T-cell (primary cell): Measurements from ENCODE around the gene P4HTM. TPM values are rescaled to one million over a fixed set of nuclear protein-coding genes. Genes with fewer than 3 reads are reported as not detected.

Experiments
- ATAC-seq, 4 experiments: fragments of 200-7000 bp in 3 of 4; fragments of 150-1000 bp in 1 of 4; cut with Tn5 transposase; replicated peaks in 1 of 4; 1 replicate in 3 of 4; 2 replicates in 1 of 4; pipeline ENCODE4 v1.10.0; 2021; ENCODE audit warnings: moderate library complexity in 3 of 4, mild to moderate bottlenecking in 2 of 4, moderate number of reproducible peaks in 1 of 4
- CTCF ChIA-PET, 2 donors: fragments of 300-600 bp; sonication (Branson Sonifier 250); formaldehyde crosslinking; loops; one replicate each; lab custom pipeline; 2022; ENCODE audit warnings: antibody characterized with exemption in 2 of 2; lab: Charles Lee
- POLR2A ChIA-PET, 2 donors: fragments of 300-600 bp; sonication (Branson Sonifier 250); formaldehyde crosslinking; loops; one replicate each; lab custom pipeline; 2022; ENCODE audit warnings: antibody characterized with exemption in 2 of 2; lab: Charles Lee
- DNase-seq, 35 experiments: peaks; one replicate each; pipeline versions ENCODE4 v3.0.0 to v3.0.0-alpha.2; 2013 to 2023
- H3K27ac ChIP-seq: one replicate; pipeline ENCODE4 v1.5.1; 2013; ENCODE audit warnings: low read length
- H3K27me3 ChIP-seq, 2 experiments: replicated peaks in 1 of 2; 1 replicate in 1 of 2; 2 replicates in 1 of 2; pipeline versions ENCODE4 v1.6.1 to v1.7.0; 2013; ENCODE audit warnings: low read length in 1 of 2, mixed read lengths in 1 of 2; ENCODE audit not compliant: control insufficient read depth in 2 of 2, insufficient read depth in 2 of 2; ENCODE audit errors: extremely low read depth in 1 of 2
- H3K36me3 ChIP-seq, 2 donors: 1 replicate in 1 of 2; 2 replicates in 1 of 2; pipeline versions ENCODE4 v1.6.1 to v1.7.0; 2013; ENCODE audit warnings: low read length in 1 of 2; ENCODE audit not compliant: control insufficient read depth in 2 of 2, insufficient read depth in 1 of 2; ENCODE audit errors: extremely low read depth in 1 of 2
- H3K4me1 ChIP-seq, 2 experiments: 1 replicate in 1 of 2; 2 replicates in 1 of 2; pipeline versions ENCODE4 v1.6.1 to v1.7.0; 2013; ENCODE audit warnings: low read length in 2 of 2, mixed read lengths in 1 of 2; ENCODE audit not compliant: insufficient read depth in 2 of 2, control insufficient read depth in 1 of 2; ENCODE audit errors: extremely low read depth in 1 of 2
- H3K4me3 ChIP-seq, 2 donors: 1 replicate in 1 of 2; 2 replicates in 1 of 2; pipeline versions ENCODE4 v1.5.1 to v1.7.0; 2013; ENCODE audit warnings: mild to moderate bottlenecking in 2 of 2, low read length in 1 of 2, moderate library complexity in 1 of 2; ENCODE audit not compliant: control insufficient read depth in 1 of 2; ENCODE audit errors: extremely low read depth in 1 of 2
- H3K9me3 ChIP-seq: 2 replicates; pipeline ENCODE4 v1.7.0; 2013
- H3K27ac Mint-ChIP-seq, 2 donors: one replicate each; pipeline ENCODE4 v1.8.0; 2020 to 2021; ENCODE audit warnings: mild to moderate bottlenecking in 2 of 2, mixed read lengths in 2 of 2
- H3K27me3 Mint-ChIP-seq, 2 donors: one replicate each; pipeline ENCODE4 v1.8.0; 2021 to 2022; ENCODE audit warnings: mixed read lengths in 2 of 2
- H3K36me3 Mint-ChIP-seq: one replicate; pipeline ENCODE4 v1.8.0; 2021; ENCODE audit warnings: mixed read lengths
- H3K4me1 Mint-ChIP-seq, 3 donors: one replicate each; pipeline ENCODE4 v1.8.0; 2020 to 2022; ENCODE audit warnings: mixed read lengths in 3 of 3, mild to moderate bottlenecking in 1 of 3
- H3K4me3 Mint-ChIP-seq, 3 donors: one replicate each; pipeline ENCODE4 v1.8.0; 2020 to 2022; ENCODE audit warnings: mild to moderate bottlenecking in 3 of 3, mixed read lengths in 3 of 3, moderate library complexity in 3 of 3
- H3K9me3 Mint-ChIP-seq, 3 donors: one replicate each; pipeline ENCODE4 v1.8.0; 2020 to 2022; ENCODE audit warnings: mixed read lengths in 3 of 3
- WGBS: methylation state at CpG from one replicate; pipeline ENCODE4 v1.1.5; 2013; ENCODE audit warnings: missing lambda C conversion rate; ENCODE audit not compliant: insufficient coverage; 5-methylcytosine and 5-hydroxymethylcytosine counted together
- total RNA-seq, 35 experiments: library from RNA in 6 of 35; stranded (reverse) in 6 of 35; fragments of 120-200 nt in 1 of 35; gene quantifications; one replicate each; pipeline versions ENCODE4 v1.2.1 to v1.2.4 and lab custom pipeline; 2013 to 2026

The P4HTM gene
- total RNA-seq, 5 donors from 2014 or later (not counting 1 experiment from before 2014, with no cell fraction given), result 40.4 to 79.0 (median 73.6) TPM

DNA sequence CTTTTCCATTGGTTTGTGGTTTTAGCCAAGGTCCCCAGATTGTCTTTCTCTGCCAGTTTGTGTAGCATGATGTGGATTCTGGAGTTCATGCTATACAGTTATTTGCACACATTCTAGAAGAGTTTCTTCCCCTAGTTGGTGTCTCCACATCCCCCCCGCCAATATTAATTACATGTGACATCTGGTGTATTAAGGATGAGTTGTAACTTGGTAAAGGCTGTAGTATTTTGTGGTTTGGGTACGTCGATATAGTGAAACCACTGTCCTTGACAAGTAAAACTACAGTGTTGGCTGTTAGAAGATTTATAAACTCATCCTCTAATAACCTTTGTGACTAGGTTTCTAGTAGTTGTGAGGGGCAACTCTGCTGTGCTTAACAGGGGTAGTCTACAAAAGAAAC is 23.7 kb upstream of the P4HTM start:
- no peak for DNase-seq
- H3K9me3 Mint-ChIP-seq, result no peaks in the 10 kb centered on the region
- peaks cover 0 to 5% of the 10 kb centered on the region in 2 experiments for H3K4me1 ChIP-seq
- H3K4me3 ChIP-seq, result no peak overlapping the region
- no peak overlapping the region for H3K4me3 Mint-ChIP-seq
- no peaks in the 10 kb centered on the region for H3K9me3 ChIP-seq
- H3K36me3 ChIP-seq, result peaks cover 20 to 55% of the 10 kb centered on the region in 2 donors
- no peak for ATAC-seq
- no peaks in the 10 kb centered on the region for H3K27me3 ChIP-seq
- CTCF ChIA-PET, result no interaction called here
- peaks cover 7 to 17% (median 9%) of the 10 kb centered on the region in 3 donors for H3K4me1 Mint-ChIP-seq
- H3K36me3 Mint-ChIP-seq, result peaks cover 51% of the 10 kb centered on the region
- H3K27me3 Mint-ChIP-seq, result no peaks in the 10 kb centered on the region
- H3K27ac Mint-ChIP-seq, result peak overlapping the region; percentile 20 to 58
- POLR2A ChIA-PET, result no interaction called here
- peak overlapping the region; percentile 9 for H3K27ac ChIP-seq
- WGBS, result no CpG with 5 or more reads among the region's 3 CpGs

- ChIA-PET CTCF (no interaction called here), POLR2A (interaction anchor here in 1 of 2 donors (0.5 kb wide), 2 partner anchors 47 to 53 kb away, joined by 3 to 6 read pairs; no protein-coding TSS in a partner anchor)
- no peaks in the 10 kb centered on the region for H3K27me3 Mint-ChIP-seq
- H3K36me3 ChIP-seq, result peaks cover 20 to 60% of the 10 kb centered on the region in 2 donors
- WGBS, result 85% methylated on average over 6 of the region's 7 CpGs
- no peaks in the 10 kb centered on the region for H3K27me3 ChIP-seq
- peak overlapping the region; percentile 58 to 75 for H3K27ac Mint-ChIP-seq
- no peak overlapping the region for H3K4me3 ChIP-seq
- DNase-seq, result no peak
- H3K36me3 Mint-ChIP-seq, result peaks cover 51% of the 10 kb centered on the region
- H3K4me1 Mint-ChIP-seq, result peaks cover 7 to 15% (median 9%) of the 10 kb centered on the region in 3 donors
- H3K4me1 ChIP-seq, result peaks cover 0 to 5% of the 10 kb centered on the region in 2 experiments
- H3K9me3 ChIP-seq, result no peaks in the 10 kb centered on the region
- ATAC-seq, result peak in 1 of 4 experiments; percentile 35
- H3K9me3 Mint-ChIP-seq, result no peaks in the 10 kb centered on the region
- peak overlapping the region; percentile 23 for H3K27ac ChIP-seq
- H3K4me3 Mint-ChIP-seq, result no peak overlapping the region
Observed at GRCh38 chr3:48966876-48967361, 23.1 kb upstream of the P4HTM start.

GRCh38 chr3:48970586-48970985 is 19.5 kb upstream of the P4HTM start:
- H3K27me3 ChIP-seq, result no peaks in the 10 kb centered on the region
- peaks cover 3 to 15% (median 9%) of the 10 kb centered on the region in 3 donors for H3K4me1 Mint-ChIP-seq
- H3K27ac Mint-ChIP-seq, result no peak overlapping the region
- DNase-seq, result no peak
- ChIA-PET CTCF (interaction anchor here in 1 of 2 donors (0.9 kb wide), 1 partner anchor 10 kb away, joined by 3 read pairs; no protein-coding TSS in a partner anchor), POLR2A (no interaction called here)
- H3K4me1 ChIP-seq, result peaks cover 0 to 5% of the 10 kb centered on the region in 2 experiments
- ATAC-seq, result no peak
- no peaks in the 10 kb centered on the region for H3K9me3 Mint-ChIP-seq
- peaks cover 17 to 76% of the 10 kb centered on the region in 2 donors for H3K36me3 ChIP-seq
- WGBS, result 100% methylated on average over 3 of the region's 6 CpGs
- H3K4me3 Mint-ChIP-seq, result no peak overlapping the region
- H3K27me3 Mint-ChIP-seq, result no peaks in the 10 kb centered on the region
- peaks cover 53% of the 10 kb centered on the region for H3K36me3 Mint-ChIP-seq
- no peaks in the 10 kb centered on the region for H3K9me3 ChIP-seq
- H3K4me3 ChIP-seq, result no peak overlapping the region
- no peak overlapping the region for H3K27ac ChIP-seq

DNA sequence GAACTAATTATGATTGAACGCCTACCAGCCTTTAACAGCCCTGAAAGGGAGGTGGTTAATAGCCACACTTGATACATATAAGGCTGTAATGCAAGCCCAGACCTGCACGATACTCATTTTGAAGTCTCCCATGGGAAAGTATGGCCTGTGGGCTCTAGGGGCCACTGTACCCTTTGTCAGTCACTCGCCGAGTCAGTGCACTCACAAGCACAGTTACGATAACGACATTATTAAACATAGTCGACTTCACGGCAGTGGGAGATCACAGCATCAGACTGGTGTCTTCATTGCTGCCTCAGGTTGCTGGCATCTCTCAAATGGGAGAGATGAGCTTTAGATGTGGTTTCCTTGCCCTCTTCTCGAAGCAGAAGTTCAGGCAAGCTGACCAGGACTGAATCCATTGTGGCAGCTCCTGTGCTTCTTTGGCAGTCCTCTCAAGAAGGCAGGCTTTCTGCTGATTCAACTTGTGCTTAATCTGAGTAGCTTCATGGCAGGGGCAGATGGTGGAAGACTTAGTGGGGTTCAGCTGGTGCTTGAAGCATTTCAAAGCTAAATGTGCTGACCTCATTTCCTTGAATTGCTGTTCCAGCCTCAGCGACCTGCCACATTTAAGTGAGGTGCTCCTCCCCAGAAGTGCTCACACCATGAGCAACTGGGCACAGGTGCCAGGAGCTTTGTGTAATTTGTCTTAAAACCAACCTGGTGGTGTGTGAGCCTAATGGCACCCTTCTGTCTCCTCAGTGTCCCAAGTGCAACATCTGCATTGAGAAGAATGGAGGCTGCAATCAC is 15.8 kb upstream of the P4HTM start:
- no peak overlapping the region for H3K27ac Mint-ChIP-seq
- WGBS, result 87% methylated on average over 5 of the region's 10 CpGs
- Histone ChIP-seq H3K27ac (no peak overlapping the region), H3K27me3 (no peaks in the 10 kb centered on the region), H3K4me1 (no peaks in the 10 kb centered on the region), H3K9me3 (no peaks in the 10 kb centered on the region), H3K4me3 (no peak overlapping the region), H3K36me3 (peaks cover 9 to 81% of the 10 kb centered on the region in 2 donors)
- H3K36me3 Mint-ChIP-seq, result peaks cover 51% of the 10 kb centered on the region
- DNase-seq, result no peak
- no peaks in the 10 kb centered on the region for H3K27me3 Mint-ChIP-seq
- CTCF ChIA-PET, result interaction anchor here in 1 of 2 donors (0.7 to 1.8 kb wide), 2 partner anchors 13 to 359 kb away, joined by 4 read pairs; no protein-coding TSS in a partner anchor
- ATAC-seq, result no peak
- H3K4me3 Mint-ChIP-seq, result no peak overlapping the region
- H3K4me1 Mint-ChIP-seq, result no peaks in the 10 kb centered on the region
- POLR2A ChIA-PET, result no interaction called here
- H3K9me3 Mint-ChIP-seq, result no peaks in the 10 kb centered on the region

DNA sequence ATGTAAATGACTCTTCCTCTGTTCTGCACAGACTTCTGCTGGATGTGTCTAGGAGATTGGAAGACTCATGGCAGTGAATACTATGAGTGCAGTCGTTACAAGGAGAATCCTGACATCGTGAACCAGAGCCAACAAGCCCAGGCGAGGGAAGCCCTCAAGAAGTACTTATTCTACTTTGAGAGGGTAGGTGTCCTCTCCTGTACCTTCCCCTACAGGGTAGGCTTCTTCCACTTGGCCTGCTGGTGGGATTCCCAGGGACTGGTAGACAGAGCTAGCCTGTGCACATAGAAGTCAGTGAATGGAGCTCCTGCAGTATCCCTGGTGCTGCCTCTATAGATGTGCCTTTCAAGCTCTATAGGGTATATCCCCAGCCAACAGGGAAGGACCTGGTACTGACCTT is 10.6 kb upstream of the P4HTM start:
- Mint-ChIP-seq H3K27ac (peak overlapping the region in 1 of 2 donors; percentile 8), H3K9me3 (no peaks in the 10 kb centered on the region), H3K4me3 (no peak overlapping the region), H3K36me3 (peaks cover 51% of the 10 kb centered on the region), H3K27me3 (no peaks in the 10 kb centered on the region), H3K4me1 (no peaks in the 10 kb centered on the region)
- Histone ChIP-seq H3K27me3 (no peaks in the 10 kb centered on the region), H3K27ac (no peak overlapping the region), H3K36me3 (peaks cover 14 to 79% of the 10 kb centered on the region in 2 donors), H3K4me1 (no peaks in the 10 kb centered on the region), H3K9me3 (no peaks in the 10 kb centered on the region), H3K4me3 (no peak overlapping the region)
- DNase-seq (no peak), ATAC-seq (no peak)
- WGBS, result 100% methylated on average over 1 of the region's 3 CpGs
- CTCF ChIA-PET, result no interaction called here
- POLR2A ChIA-PET, result no interaction called here

- ATAC-seq, result no peak
- POLR2A ChIA-PET, result no interaction called here
Observed at GRCh38 chr3:48980295-48980694, 9.7 kb upstream of the P4HTM start.

More at GRCh38 chr3:48980295-48980694, 9.7 kb upstream of the P4HTM start:
- Mint-ChIP-seq H3K36me3 (peaks cover 44% of the 10 kb centered on the region), H3K4me1 (no peaks in the 10 kb centered on the region), H3K4me3 (no peak overlapping the region), H3K27me3 (no peaks in the 10 kb centered on the region), H3K9me3 (no peaks in the 10 kb centered on the region), H3K27ac (peak overlapping the region in 1 of 2 donors; percentile 24)
- no peak overlapping the region for H3K27ac ChIP-seq
- 90% methylated on average over 2 of the region's 4 CpGs for WGBS
- H3K36me3 ChIP-seq, result peaks cover 19 to 78% of the 10 kb centered on the region in 2 donors
- DNase-seq, result no peak
- H3K4me1 ChIP-seq, result no peaks in the 10 kb centered on the region
- CTCF ChIA-PET, result no interaction called here
- no peaks in the 10 kb centered on the region for H3K27me3 ChIP-seq
- H3K4me3 ChIP-seq, result no peak overlapping the region
- H3K9me3 ChIP-seq, result no peaks in the 10 kb centered on the region
